ENCODE data around the gene TAF1B. TPM values are rescaled to one million over a fixed set of nuclear protein-coding genes. Genes with fewer than 3 reads are reported as not detected.

TAF1B gene
- total RNA-seq, 1 experiment from 2014 or later, result 35.2 TPM

- H3K27ac ChIP-seq (ENCODE audit: low read length), result no peak overlapping the region
- in situ Hi-C loops (cut with HindIII; ENCODE audit: low pct_unique_long_range_greater_than_20kb, low sequenced_read_pairs), result no loop called here
Measured at GRCh38 chr2:9889812-9890261, 46.6 kb downstream of the TAF1B start.

GRCh38 chr2:9892236-9892635 is 49.0 kb downstream of the TAF1B start:
- no peaks in the 10 kb centered on the region for H3K27me3 ChIP-seq (ENCODE audit: control insufficient read depth, insufficient read depth, low read length)
- TF ChIP-seq SIN3A (IDR thresholded peaks at IDR 0.05; ENCODE audit: borderline replicate concordance, insufficient read depth, low read depth, low read length) (no peak), POLR2AphosphoS5 (IDR thresholded peaks at IDR 0.05; ENCODE audit: low read depth, low read length) (no peak), TCF7L2 (IDR thresholded peaks at IDR 0.05; ENCODE audit: low read depth, low read length) (no peak), CTCF (IDR thresholded peaks at IDR 0.05) (no peak), REST (IDR thresholded peaks at IDR 0.05; ENCODE audit: insufficient read depth in 1 of 2, low read depth in 2 of 2, low read length in 1 of 2) (no peak)
- BruUV-seq (replicated peaks), result no TSS peak
- H3K27ac ChIP-seq (ENCODE audit: low read length), result no peak overlapping the region
- no peak for DNase-seq (ENCODE audit: low read depth, low spot score)
- in situ Hi-C loops (cut with HindIII; ENCODE audit: low pct_unique_long_range_greater_than_20kb, low sequenced_read_pairs) (no loop called here), intact Hi-C loops (cut with micrococcal nuclease; ENCODE audit: unreplicated experiment) (no loop called here)
- POLR2A ChIA-PET, result no interaction called here
- CTCF ChIA-PET, result no interaction called here
- H3K36me3 ChIP-seq (ENCODE audit: control insufficient read depth, insufficient read depth, low read length), result 0 out of 2 replicates have a peak, but pooled peaks cover 2% of the 10 kb centered on the region
- H3K9me3 ChIP-seq (ENCODE audit: control insufficient read depth, insufficient read depth, low read depth, low read length), result peaks cover 2% of the 10 kb centered on the region; the same call in 1 of the 2 replicates
- peaks cover 15% of the 10 kb centered on the region for H3K4me1 ChIP-seq (ENCODE audit: control insufficient read depth, insufficient read depth, low read length)
- H3K4me3 ChIP-seq (ENCODE audit: low read depth in 2 of 2, low read length in 2 of 2), result no peak overlapping the region
- no peak for ATAC-seq

More at GRCh38 chr2:9889812-9890261, 46.6 kb downstream of the TAF1B start:
- ChIA-PET CTCF (no interaction called here), POLR2A (interaction anchor here (0.5 to 0.7 kb wide), 2 partner anchors 10 to 46 kb away, joined by 3 to 4 read pairs; partner anchors contain the start of gene TAF1B)
- TF ChIP-seq SIN3A (IDR thresholded peaks at IDR 0.05; ENCODE audit: borderline replicate concordance, insufficient read depth, low read depth, low read length) (no peak), TCF7L2 (IDR thresholded peaks at IDR 0.05; ENCODE audit: low read depth, low read length) (no peak), REST (IDR thresholded peaks at IDR 0.05; ENCODE audit: insufficient read depth in 1 of 2, low read depth in 2 of 2, low read length in 1 of 2) (no peak), CTCF (IDR thresholded peaks at IDR 0.05) (no peak), POLR2AphosphoS5 (IDR thresholded peaks at IDR 0.05; ENCODE audit: low read depth, low read length) (no peak)
- H3K4me1 ChIP-seq (ENCODE audit: control insufficient read depth, insufficient read depth, low read length), result no peaks in the 10 kb centered on the region
- no peaks in the 10 kb centered on the region for H3K27me3 ChIP-seq (ENCODE audit: control insufficient read depth, insufficient read depth, low read length)
- H3K9me3 ChIP-seq (ENCODE audit: control insufficient read depth, insufficient read depth, low read depth, low read length), result peaks cover 8% of the 10 kb centered on the region; the same call in 1 of the 2 replicates
- DNase-seq (ENCODE audit: low read depth, low spot score) (no peak), ATAC-seq (no peak)
- BruUV-seq (replicated peaks), result no TSS peak
- H3K4me3 ChIP-seq (ENCODE audit: low read depth in 2 of 2, low read length in 2 of 2), result no peak overlapping the region
- H3K36me3 ChIP-seq (ENCODE audit: control insufficient read depth, insufficient read depth, low read length), result peaks cover 5% of the 10 kb centered on the region; the same call in 1 of the 2 replicates
- intact Hi-C loops (cut with micrococcal nuclease; ENCODE audit: unreplicated experiment), result no loop called here
